ENCODE data around the gene MRPL1.
"Not testable (repeated sequence)": the region's sequence is repeated elsewhere in the genome, so short reads cannot be mapped to it uniquely, and the experiment has no call there.

MRPL1 gene

DNA sequence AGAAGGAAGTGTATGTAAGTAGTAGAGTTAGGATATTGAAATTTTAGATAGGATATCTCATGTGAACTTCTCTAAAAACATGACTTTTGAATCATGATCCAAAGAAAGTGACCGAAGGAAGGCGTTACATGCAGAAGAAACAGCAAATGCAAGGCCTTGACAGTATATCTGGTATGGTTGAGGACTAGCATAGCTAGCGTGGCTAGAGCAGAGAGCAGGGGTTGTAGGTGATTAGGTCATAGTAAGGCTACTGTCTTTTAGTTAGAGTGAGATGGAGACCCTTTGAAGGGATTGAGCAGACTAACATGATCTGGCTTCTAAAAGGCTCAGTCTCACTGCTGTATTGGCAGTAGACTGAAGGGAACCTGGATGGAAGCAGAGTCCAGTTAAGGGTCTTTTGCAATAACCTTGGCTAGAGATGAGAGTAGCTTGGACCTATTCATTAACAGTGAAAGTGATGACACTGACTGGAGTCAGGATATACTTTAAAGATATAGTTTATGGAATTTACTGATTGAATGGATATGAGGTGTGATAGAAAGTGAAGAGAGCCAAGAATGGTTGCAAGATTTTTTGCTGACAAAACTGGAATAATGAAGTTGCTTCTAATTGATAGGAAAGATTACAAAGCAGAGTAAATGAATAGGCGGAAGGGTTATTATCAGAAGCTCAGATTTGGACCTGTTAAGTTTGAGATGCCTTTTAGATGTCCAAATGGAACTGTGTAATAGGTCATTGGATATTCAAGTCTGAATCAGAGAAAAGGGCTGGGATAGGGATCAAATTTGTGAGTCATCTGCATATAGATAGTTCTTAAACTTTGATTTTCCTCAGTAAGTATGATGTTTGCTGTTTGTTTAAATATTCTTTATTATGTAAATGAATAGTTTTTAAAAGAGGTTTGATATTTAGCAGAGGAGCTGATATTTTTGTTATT is 59.8 kb downstream of the MRPL1 start:
- TF ChIP-seq, protein P1, sequence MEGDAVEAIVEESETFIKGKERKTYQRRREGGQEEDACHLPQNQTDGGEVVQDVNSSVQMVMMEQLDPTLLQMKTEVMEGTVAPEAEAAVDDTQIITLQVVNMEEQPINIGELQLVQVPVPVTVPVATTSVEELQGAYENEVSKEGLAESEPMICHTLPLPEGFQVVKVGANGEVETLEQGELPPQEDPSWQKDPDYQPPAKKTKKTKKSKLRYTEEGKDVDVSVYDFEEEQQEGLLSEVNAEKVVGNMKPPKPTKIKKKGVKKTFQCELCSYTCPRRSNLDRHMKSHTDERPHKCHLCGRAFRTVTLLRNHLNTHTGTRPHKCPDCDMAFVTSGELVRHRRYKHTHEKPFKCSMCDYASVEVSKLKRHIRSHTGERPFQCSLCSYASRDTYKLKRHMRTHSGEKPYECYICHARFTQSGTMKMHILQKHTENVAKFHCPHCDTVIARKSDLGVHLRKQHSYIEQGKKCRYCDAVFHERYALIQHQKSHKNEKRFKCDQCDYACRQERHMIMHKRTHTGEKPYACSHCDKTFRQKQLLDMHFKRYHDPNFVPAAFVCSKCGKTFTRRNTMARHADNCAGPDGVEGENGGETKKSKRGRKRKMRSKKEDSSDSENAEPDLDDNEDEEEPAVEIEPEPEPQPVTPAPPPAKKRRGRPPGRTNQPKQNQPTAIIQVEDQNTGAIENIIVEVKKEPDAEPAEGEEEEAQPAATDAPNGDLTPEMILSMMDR (IDR thresholded peaks at IDR 0.05; ENCODE audit: low read depth, low read length, missing control alignments): no peak
- no peak overlapping the region for H3K4me3 ChIP-seq (replicated peaks; ENCODE audit: low read depth, low read length)
- no peak for DNase-seq (ENCODE audit: extremely low read depth, low read depth)

DNA sequence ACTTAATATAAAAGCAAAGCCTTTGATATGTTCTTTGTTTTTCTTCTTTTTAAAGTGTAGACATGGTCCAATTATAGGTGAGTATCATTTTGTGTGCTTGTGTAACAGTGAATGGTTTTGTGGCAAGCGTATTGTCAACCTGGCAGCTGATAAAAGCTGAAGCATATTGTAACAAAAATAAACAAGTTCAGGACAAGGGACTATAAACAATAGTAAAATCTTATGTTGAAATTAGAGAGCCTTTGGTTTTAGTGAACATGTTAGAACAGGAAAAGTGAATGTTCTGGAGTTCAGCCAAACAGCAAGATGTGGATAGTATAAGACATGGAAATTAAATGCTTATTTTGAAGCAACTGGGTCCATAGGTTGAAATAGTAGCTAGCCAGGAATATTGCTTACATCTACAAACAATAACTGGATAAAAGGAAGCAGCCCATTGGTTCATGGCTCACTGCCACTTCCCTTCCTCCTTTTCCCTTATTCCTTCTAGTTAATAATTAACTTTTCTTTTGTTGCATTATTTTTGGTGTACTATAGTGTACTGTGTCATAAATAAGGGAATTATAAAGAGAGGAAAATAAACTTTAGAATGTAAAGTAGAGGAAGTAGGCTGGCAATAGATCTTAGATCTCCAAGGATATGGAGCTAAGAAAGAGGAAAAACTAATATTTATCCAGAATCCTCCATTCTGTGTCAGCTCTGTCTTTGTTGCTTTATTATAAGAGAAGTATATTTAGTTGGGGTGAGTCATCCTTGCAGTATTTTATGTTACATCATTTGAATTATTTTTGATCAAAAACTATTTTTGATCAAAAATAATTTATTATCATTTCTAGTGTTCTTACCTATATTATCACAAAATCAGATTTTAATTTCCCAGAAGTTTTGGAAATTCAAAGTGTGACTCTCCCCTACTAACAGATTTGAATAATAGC is 65.6 kb downstream of the MRPL1 start:
- TF ChIP-seq, protein P1 (IDR thresholded peaks at IDR 0.05; ENCODE audit: low read depth, low read length, missing control alignments): no peak
- H3K4me3 ChIP-seq (replicated peaks; ENCODE audit: low read depth, low read length): no peak overlapping the region
- peak; percentile 58 for DNase-seq (ENCODE audit: extremely low read depth, low read depth)

DNA sequence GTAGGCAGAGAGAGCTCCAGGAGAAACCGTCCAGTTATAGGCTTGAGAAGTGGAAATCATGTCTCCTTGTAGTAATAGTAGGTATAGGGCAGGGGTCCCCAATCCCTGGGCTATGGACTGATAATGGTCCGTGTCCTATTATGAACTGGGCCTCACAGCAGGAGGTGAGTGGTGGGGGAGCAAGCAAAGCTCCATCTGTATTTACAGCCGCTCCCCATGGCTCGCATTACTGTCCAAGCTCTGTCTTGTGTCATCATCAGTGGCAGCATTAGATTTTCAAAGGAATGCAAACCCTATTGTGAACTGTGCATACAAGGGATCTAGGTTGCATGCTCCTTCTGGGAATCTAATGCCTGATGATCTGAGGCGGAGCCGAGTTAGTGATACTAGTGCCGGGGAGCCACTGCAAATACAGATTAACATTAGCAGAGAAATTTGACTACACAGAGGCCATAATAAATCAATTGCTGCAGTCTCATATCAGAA is 67.6 kb downstream of the MRPL1 start:
- H3K4me3 ChIP-seq (replicated peaks; ENCODE audit: low read depth, low read length): no peak overlapping the region
- no peak for DNase-seq (ENCODE audit: extremely low read depth, low read depth)
- TF ChIP-seq, protein P1 (IDR thresholded peaks at IDR 0.05; ENCODE audit: low read depth, low read length, missing control alignments): no peak

DNA sequence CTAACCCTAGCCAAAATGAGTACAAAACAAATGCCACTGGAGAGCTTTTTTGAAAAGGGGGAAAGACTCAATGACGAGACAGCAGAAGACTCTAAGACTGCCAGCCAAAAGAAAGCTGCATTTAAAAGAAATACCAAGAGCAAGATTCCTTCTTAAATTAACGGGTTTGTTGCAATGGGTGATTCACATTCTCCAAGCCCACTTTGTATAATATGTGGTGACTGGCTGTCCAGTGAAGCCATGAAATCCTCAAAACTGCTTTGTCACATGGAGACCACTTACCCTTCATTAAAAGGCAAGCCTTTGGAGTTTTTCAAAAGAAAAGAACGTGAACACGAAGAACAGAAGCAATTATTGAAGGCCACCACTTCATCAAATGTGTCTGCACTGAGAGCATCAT is 68.2 kb downstream of the MRPL1 start:
- no peak for DNase-seq (ENCODE audit: extremely low read depth, low read depth)
- TF ChIP-seq, protein P1 (IDR thresholded peaks at IDR 0.05; ENCODE audit: low read depth, low read length, missing control alignments): no peak

DNA sequence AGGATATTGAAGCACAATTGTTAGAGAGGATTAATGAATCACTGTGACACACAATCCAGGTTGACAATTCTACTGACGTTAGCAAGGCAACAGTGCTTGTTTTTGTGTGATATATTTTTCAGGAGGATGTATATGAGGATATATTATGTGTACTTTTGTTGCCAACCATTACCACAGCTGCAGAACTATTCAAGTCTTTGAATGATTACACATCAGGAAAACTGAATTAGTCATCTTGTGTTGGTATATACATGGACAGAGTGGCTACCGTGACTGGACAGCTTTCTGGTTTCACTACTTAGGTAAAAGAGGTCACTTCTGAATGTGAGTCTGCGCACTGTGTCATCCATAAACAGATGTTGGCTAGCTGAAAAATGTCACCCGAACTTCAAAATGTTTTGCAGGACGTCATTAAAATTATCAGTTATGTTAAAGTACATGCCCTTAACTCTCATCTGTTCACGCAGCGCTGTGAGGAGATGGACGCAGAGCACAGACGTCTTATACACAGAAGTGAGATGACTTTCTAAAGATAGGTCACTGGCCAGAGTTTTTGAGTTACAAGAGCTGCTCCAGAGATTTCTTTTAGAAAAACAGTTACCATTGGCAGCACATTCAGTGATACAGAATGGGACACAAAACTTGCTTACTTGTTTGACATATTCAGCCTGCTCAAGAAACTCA is 69.0 kb downstream of the MRPL1 start:
- TF ChIP-seq, protein P1 (IDR thresholded peaks at IDR 0.05; ENCODE audit: low read depth, low read length, missing control alignments): no peak
- DNase-seq (ENCODE audit: extremely low read depth, low read depth): no peak
- H3K4me3 ChIP-seq (replicated peaks; ENCODE audit: low read depth, low read length): no peak overlapping the region

More for the DNA sequence above, 68.2 kb downstream of the MRPL1 start:
- H3K4me3 ChIP-seq (replicated peaks; ENCODE audit: low read depth, low read length): no peak overlapping the region

DNA sequence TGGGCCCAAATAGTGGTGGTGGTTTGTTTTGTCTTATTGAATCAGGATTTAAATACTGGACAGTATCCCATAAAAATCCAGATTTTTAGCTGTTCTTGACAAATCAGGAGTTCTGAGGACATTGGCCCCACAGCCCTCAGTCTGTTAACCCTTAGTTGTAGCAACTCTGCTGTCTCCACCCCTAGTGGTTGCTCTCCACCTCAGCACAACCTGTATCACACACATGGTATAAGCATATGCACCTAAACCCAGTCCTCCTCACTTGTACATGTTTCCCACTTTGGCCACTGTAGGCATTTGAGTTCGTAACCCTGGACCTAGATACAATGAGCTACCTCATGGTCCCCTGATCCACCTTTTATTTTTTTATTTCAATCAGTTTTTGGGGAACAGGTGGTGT is 75.9 kb downstream of the MRPL1 start:
- TF ChIP-seq, protein P1 (IDR thresholded peaks at IDR 0.05; ENCODE audit: low read depth, low read length, missing control alignments): no peak
- no peak overlapping the region for H3K4me3 ChIP-seq (replicated peaks; ENCODE audit: low read depth, low read length)
- DNase-seq (ENCODE audit: extremely low read depth, low read depth): no peak

DNA sequence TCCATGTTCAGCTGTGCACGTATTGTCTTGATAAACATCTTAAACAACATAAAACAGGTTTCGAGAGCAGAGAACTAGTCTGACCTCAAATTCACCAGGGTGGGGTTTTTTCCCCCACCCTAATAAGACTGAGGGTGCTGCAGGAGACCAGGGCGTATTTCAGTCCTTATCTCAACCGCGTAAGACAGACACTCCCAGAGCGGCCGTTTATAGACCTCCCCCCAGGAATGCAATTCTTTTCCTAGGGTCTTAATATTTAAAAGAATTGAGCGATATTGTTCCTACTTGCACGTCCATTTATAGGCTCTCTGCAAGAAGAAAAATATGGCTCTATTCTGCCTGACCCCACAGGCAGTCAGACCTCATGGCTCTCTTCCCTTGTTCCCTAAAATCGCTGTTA is 83.3 kb downstream of the MRPL1 start:
- not testable (repeated sequence) for H3K4me3 ChIP-seq (replicated peaks; ENCODE audit: low read depth, low read length); DNase-seq (ENCODE audit: extremely low read depth, low read depth)
